A549 treated with GW870086 at 1 μM for 4 hours (cell line): ENCODE measurements around the gene HSD17B8. TPM values are rescaled to one million over a fixed set of nuclear protein-coding genes. Genes with fewer than 3 reads are reported as not detected.

Experiments
- total RNA-seq: library from RNA; stranded (reverse); fragments of 200-300 nt; extraction: Qiagen RNA extraction; gene quantifications from 5 replicates; pipeline ENCODE4 v1.2.3, GENCODE V29; 2022; ENCODE audit warnings: low read depth

The HSD17B8 gene
- 12.3 to 16.6 TPM (median 15.5 TPM) in 5 replicates for total RNA-seq

GRCh38 chr6:33204415-33205190 is at the start of gene HSD17B8:
TSS of gene HSD17B8 (plus strand) at chr6:33204655. CDS start at chr6:33204669, 14 bp downstream.

GRCh38 chr6:33192105-33192646 is 12.3 kb upstream of the HSD17B8 start, which contains the start of gene COL11A2:
TSS of gene COL11A2 (minus strand) at chr6:33192467. CDS start at chr6:33192240, 227 bp downstream.

DNA sequence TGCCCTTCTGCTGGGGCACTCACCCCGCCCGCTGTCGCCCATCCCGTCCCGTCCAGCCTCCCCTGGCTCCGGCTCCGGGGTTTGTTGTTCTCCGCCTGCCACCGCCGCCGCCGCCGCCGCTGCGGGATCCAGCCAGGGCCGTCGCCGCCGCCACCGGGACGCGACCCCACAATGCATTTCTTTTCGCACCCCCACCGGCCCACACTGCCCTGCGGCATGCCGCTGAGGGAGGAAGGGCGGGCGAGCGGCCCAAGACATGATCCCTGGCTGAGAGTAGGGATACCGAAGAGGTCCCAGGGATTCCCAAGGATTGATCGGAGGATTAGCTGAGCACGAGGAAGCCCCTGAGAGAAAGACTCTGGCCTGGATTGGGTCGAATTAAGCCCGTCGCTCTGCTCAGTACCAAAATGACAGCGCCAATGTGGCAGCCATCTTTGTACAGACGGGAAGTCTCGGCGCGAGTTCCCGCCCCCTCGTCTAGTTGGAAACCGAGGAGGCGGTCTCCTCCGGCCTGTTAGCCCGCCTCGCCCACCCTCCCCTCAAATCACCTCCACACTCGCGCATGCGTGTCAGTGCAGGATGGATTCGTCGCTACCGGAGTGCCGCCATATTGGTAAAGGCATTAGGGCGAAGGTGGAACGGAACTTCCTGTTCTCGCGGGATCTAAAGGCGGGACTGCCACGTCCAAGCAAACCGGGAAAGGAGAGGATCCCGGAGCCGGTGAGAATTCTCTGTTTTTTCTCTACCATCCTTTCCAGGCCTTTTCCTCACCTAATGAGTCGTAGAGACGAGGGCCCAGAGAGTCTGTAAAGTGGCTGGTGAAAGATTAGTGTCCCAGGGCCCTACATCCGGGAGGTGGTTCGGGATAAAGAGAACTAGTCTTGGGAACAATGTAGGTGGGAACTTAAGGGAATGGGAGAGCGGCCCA is 4.0 kb upstream of the HSD17B8 start, which contains the start of the genes RXRB and SLC39A7:
Gene RXRB (minus strand): TSS at position 447 of the 928 bp plus-strand sequence. CDS start 189 bp downstream, at position 258.
Gene SLC39A7 (plus strand): TSS at position 649 of the 928 bp plus-strand sequence. CDS start 379 bp downstream, outside the sequence.

DNA sequence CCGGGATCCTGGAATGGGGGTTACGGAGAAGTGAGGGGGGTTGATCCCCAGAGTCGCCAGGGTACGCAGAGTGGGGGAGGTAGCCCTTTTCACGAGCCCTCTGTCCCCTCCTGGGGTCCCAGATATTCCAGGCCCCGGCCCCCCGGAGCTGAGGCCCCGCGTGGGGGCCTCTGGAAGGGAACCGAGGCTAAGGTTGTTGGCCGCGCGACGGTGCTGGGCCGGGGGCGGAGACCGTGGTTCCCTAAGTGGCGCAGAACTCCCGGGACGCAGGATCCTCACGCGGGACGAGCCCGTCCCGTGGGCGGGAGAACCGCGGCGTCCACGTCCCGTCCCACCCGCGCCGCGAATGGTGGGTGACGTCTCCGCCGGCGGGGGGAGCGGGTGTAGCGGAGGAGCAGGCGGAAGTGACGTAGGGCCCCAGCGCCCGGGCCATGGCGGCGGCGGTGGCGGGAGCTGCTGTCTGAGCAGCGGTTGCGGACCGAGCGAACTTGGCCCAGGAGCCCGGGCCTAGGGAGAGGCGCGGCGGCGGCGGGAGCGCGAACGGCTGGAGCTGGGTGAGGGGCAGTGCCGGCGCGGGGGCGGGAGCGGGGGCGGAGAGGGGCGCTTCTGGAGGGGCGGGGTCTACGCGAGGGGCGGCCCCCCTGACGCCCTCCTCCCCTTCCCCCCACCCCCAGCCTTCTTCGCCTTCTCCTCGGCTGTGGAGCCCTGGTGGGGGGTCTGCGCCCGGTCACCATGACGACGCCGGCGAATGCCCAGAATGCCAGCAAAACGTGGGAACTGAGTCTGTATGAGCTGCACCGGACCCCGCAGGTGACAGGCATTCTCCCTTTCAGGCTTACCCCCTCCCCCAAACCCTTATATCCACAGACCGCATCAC is 3.9 kb downstream of the HSD17B8 start, which contains the start of gene RING1:
Gene RING1 (plus strand): TSS at position 410 of the 877 bp plus-strand sequence. CDS start 323 bp downstream, at position 733.

Other genes starting within 250 kb of the HSD17B8 start
- gene BRD2, start 236.1 kb upstream of the HSD17B8 start, total RNA-seq, result 110 to 139 TPM (median 125 TPM) in 5 replicates
- 0.03 to 0.14 TPM in 2 of 5 replicates, not detected in the others for gene HLA-DOA, start 195.1 kb upstream of the HSD17B8 start, total RNA-seq
- not detected in 5 replicates for gene HLA-DPA1, start 131.0 kb upstream of the HSD17B8 start, total RNA-seq
- gene HLA-DPB1, start 128.7 kb upstream of the HSD17B8 start, total RNA-seq, result not detected in 5 replicates
- gene COL11A2, start 12.2 kb upstream of the HSD17B8 start, total RNA-seq, result 0.45 to 0.93 TPM (median 0.71 TPM) in 5 replicates
- gene RXRB, start 4.0 kb upstream of the HSD17B8 start, total RNA-seq, result 14.0 to 20.0 TPM (median 19.7 TPM) in 5 replicates
- gene SLC39A7, start 3.8 kb upstream of the HSD17B8 start, total RNA-seq, result 103 to 113 TPM (median 109 TPM) in 5 replicates
- 19.3 to 26.3 TPM (median 23.1 TPM) in 5 replicates for gene RING1, start 3.8 kb downstream of the HSD17B8 start, total RNA-seq
- gene VPS52, start 67.2 kb downstream of the HSD17B8 start, total RNA-seq, result 15.1 to 17.6 TPM (median 15.5 TPM) in 5 replicates
- 2,539 to 2,848 TPM (median 2,622 TPM) in 5 replicates for gene RPS18, start 67.4 kb downstream of the HSD17B8 start, total RNA-seq
- gene B3GALT4, start 72.5 kb downstream of the HSD17B8 start, total RNA-seq, result 0.38 to 0.91 TPM (median 0.81 TPM) in 5 replicates
- gene WDR46, start 84.6 kb downstream of the HSD17B8 start, total RNA-seq, result 50.1 to 58.6 TPM (median 53.8 TPM) in 5 replicates
- 99.4 to 123 TPM (median 103 TPM) in 5 replicates for gene PFDN6, start 84.9 kb downstream of the HSD17B8 start, total RNA-seq
- gene RGL2, start 94.3 kb downstream of the HSD17B8 start, total RNA-seq, result 10.8 to 16.6 TPM (median 13.9 TPM) in 5 replicates
- gene TAPBP, start 109.4 kb downstream of the HSD17B8 start, total RNA-seq, result 35.4 to 40.0 TPM (median 38.7 TPM) in 5 replicates
- gene ZBTB22, start 113.1 kb downstream of the HSD17B8 start, total RNA-seq, result 2.5 to 3.6 TPM (median 3.2 TPM) in 5 replicates
- gene DAXX, start 118.3 kb downstream of the HSD17B8 start, total RNA-seq, result 35.4 to 36.9 TPM (median 35.9 TPM) in 5 replicates
- gene KIFC1, start 187.2 kb downstream of the HSD17B8 start, total RNA-seq, result 37.6 to 44.2 TPM (median 39.0 TPM) in 5 replicates
- gene PHF1, start 206.4 kb downstream of the HSD17B8 start, total RNA-seq, result 12.5 to 19.8 TPM (median 15.7 TPM) in 5 replicates
- gene CUTA, start 213.5 kb downstream of the HSD17B8 start, total RNA-seq, result 180 to 224 TPM (median 198 TPM) in 5 replicates
- gene SYNGAP1, start 215.4 kb downstream of the HSD17B8 start, total RNA-seq, result 3.6 to 4.7 TPM (median 3.9 TPM) in 5 replicates
- gene ZBTB9, start 249.9 kb downstream of the HSD17B8 start, total RNA-seq, result 9.9 to 12.4 TPM (median 11.5 TPM) in 5 replicates